HG03342 (cell line): Measurements from ENCODE around the gene OTUD5.
A peak's percentile ranks its signal among the peaks of the same experiment; 100 is the strongest.

Source experiments
- ATAC-seq: cut with Tn5 transposase; IDR thresholded peaks from one replicate; pipeline ENCODE4 v1.9.1; 2021; ENCODE audit warnings: mild to moderate bottlenecking, moderate library complexity; ENCODE audit not compliant: unreplicated experiment

Gene OTUD5

DNA sequence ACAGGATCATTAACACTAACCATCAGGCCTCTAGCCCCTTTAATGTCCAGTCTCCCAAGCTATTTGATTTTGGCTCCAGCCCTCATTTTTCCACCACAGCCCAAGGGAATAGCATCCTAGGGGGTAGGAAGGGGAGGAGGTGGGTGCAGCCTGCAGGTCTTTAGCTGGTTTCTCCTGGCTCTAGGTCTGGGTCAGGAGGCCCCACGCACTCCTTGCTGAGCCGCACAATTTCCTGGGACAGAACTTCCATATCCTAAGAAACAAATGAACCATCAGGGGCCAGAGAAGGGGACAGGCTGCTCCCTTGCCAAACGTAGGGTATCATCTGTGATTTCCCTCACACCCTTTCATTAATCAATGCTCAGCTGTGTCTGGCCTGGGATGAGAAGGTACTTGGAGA lies 16.6 kb upstream of the OTUD5 start:
- no peak for ATAC-seq

GRCh38 chrX:48972220-48973164 lies 15.1 kb upstream of the OTUD5 start:
- ATAC-seq = no peak

GRCh38 chrX:48971249-48972219 lies 14.1 kb upstream of the OTUD5 start, which contains the start of gene KCND1:
Gene KCND1 (minus strand): TSS chrX:48971844. CDS start chrX:48970271, 1,573 bp downstream.
- no peak for ATAC-seq

- no peak for ATAC-seq
Observed at GRCh38 chrX:48969471-48969870, 12.1 kb upstream of the OTUD5 start.

DNA sequence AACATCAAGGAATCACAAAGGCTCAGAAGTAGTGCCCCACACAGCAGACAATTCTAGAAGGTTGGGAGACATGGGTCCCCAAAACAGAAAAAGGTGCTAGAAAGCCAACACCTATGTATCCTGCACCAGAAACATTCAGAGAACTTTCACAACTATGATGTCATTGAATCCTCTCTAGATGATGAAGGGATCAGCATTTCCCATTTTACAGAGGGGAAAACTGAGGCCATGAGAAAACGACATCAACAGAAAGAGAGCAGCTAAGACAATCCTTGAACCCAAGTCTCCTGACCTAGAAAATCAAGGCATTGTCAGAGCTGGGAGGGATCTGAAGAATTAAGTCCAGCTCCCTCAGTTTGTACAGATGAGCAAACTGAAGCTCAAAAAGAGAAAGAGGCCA lies 11.0 kb upstream of the OTUD5 start:
- ATAC-seq = no peak

- ATAC-seq = no peak
Observed at GRCh38 chrX:48966796-48967579, 9.6 kb upstream of the OTUD5 start.

- no peak for ATAC-seq
Observed at GRCh38 chrX:48965959-48966358, 8.6 kb upstream of the OTUD5 start.

DNA sequence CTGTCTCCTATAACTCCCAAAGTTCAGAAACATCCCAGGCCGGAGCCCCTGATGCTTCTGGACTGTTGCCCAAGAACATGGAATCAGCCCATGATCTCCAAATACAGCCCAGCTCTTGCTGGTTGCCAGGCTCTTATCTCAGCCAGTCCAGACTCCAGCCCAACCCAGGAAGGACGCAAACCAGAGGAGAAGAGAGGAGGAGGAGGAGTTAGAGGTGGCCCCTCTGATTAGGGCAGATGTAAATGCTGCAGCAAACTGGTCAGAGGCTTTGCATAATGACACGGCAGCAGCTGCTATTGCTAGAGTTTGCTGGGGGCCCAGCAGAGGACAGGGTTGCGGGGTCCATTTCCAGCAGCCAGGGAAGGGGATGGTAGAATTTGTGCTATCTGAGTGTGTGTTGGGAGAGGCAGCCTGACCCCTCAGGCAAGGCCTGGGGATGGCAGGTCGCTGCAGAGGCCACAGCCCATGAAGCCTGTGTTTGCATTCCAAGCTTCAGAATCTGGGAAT lies 4.2 kb upstream of the OTUD5 start:
- ATAC-seq = no peak

GRCh38 chrX:48960291-48960690 lies 2.9 kb upstream of the OTUD5 start:
- ATAC-seq = no peak

- no peak for ATAC-seq
Observed at GRCh38 chrX:48958635-48959094, 1.3 kb upstream of the OTUD5 start.

DNA sequence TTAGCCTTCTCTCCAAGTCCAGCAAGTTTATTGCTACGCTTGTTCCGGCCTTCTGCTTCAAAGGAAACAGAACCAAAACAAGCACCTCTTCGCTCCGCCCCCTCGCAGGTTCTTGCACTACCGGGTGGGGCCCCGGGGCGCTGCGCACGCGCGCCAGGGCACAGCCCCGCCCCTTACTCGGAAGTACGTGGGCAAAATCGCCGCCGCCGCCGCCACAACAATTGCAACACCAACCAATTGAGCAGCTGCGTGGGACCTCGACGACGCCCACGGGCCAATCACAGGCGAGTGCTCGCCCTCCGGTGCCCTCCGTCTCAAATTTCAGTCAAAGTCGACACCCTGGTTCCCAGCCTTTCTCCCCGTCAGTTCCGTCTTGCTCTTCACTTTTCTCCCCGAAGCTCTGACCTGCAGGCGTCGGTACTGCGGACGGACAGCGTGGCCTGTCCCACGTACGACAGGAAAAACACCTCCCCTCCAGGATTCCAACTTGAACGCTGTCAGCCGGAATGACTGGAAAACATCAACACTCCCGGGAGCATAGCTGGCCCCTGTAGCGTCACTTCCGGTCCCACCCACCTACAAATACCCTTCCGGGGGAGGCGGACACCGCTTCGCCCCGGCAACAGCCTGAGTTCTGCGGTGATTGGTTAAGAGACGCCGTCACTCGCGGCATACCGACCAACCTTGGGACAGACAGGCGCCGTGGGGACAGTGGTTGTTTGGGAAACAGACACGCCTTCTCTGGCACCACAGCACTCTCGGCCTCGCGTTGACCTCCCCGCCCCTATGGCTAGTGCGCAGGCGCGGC lies 624 bp upstream of the OTUD5 start:
- ATAC-seq = peak; percentile 82

DNA sequence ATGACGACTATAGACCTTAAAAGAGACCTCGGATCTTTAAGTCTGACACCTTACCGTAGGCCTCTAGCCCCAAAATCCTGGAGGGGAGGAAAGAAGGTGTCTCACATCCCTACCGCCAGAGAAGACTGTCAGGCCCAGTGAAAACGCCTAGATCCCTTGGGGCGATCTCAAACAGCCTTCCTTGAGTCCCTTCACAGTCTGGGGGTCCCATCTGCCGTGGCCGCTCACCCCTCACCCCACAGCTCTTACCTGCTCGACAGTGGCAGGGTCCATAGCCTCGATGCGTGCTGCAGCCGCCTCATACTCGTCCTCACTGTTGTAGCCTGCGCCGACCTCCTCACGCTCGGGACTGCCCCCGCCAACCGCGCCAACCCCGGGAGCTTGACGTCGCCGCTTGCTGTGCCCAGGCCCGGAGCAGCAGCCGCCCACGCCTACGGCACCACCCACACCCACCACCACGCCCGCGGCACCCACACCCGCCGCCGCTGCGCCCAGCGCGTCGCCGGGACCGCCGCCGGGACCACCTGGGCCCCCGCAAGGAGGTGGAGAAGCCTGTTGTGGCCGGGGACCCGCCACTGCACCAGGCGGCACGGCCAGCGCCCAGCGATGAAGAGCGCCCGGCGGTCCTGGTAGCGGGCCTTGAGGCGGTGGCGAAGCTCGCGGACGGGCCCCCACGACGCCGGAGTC lies 536 bp downstream of the OTUD5 start:
- ATAC-seq = peak; percentile 1

DNA sequence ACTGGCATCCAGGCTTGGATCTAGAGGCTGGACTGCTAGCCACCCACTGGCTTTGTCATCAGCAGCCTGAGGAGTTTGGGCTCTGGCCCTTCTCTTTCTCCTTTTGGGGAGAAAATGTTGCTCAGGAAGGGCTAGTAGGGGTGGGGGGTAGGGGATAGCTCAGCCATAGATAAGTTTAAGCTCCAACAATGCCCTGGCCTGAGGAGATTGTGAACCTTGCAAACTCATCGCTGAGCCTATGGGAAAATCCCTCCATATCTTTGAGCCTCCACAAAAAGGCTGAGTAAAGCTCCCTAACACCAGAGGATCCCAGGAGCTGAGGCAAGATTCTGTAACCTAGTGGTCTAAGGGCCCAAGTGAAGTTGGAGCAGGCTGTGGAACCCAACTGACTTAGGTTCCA lies 8.8 kb downstream of the OTUD5 start:
- ATAC-seq = no peak

DNA sequence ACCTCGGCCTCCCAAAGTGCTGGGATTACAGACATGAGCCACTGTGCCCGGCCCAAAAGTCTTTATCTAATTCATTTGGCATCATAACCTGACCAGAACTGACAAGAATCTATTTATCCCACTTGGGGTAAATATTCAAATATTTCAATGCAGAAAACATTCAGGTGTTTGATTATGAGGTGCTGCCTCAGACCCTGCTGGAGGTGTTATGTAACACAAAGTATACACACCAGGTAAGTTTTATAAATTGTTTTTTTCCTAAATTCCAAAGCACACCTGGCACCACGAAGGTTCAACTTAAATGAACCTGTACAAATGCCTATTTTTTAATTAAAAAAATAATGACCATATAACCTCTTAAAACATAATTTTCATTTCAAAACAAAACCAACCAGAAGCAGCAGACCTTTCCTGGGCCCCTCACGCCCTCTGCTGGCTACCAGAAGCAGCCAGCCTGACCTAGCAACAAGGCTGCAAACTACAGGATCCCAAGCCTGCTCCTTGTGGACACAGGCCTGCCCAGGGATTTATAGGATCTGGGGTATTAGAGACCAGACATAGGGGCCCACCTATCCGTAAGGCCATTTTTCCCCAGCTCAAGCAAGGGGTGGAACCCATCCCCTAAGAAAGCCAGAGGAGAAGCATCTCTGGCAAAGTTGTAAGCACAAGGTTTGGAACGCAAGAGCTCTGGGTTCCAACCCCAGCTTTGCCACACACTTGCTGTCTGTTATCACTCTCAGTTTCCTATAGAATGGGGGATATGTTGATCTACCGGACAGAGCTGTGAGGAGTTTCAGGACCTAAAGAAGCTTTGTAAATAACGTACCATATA lies 11.7 kb downstream of the OTUD5 start:
- ATAC-seq = peak; percentile 54

DNA sequence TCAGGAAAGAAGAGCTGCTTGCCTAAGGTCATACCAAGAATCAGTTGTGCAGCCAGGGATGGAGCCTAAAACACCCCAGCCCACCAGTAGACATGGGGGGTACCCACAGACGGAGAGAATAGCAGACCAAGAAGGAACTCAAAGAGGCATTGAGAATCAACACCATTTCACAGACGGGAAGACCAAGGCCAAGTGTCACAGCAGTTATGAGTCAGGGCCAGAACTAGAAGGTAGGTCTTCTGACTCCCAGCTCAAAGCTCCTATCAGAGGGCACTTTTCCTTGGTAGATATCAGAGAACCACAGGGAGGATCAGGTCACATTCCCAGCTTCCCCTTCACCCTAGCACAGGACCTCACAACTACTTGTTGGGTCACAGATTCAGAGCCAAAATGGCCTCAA lies 14.5 kb downstream of the OTUD5 start:
- no peak for ATAC-seq

- no peak for ATAC-seq
Observed at GRCh38 chrX:48940404-48940955, 16.9 kb downstream of the OTUD5 start.

GRCh38 chrX:48939524-48940228 lies 17.7 kb downstream of the OTUD5 start:
- ATAC-seq = peak; percentile 27
